ENCODE data around the gene ALLC. TPM values are rescaled to one million over a fixed set of nuclear protein-coding genes. Genes with fewer than 3 reads are reported as not detected.

The ALLC gene
- total and polyA plus RNA-seq, 9 of the 15 experiments (the other 6 are each of a cell fraction or from before 2014, with no cell fraction given) = not detected

DNA sequence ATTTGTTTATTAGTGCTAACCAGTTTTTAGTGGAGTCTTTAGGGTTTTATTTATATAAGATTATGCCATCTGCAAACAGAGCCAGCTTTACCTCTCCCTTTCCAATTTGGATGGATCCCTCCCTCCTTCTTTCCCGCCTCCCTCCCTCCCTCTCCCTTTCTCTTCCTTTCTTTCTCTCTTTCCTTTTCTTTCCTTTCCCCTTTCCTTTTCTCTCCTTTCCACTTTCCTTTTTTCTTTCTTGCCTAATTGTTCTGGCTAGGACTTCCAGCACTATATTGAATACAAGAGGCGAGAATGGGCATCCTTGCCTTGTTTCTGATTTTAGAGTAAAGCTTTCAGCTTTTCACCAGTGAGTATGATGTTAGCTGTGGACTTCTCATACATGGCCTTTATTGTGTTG, 39.0 kb upstream of the ALLC start:
- Histone ChIP-seq H3K27me3 (ENCODE audit: control insufficient read depth in 2 of 2, insufficient read depth in 2 of 2, low read length in 2 of 2) (no peaks in the 10 kb centered on the region), H2AFZ (ENCODE audit: low read depth, low read length) (no peak overlapping the region), H3K36me3 (ENCODE audit: control insufficient read depth, insufficient read depth, low read length) (no peaks in the 10 kb centered on the region), H3K9me1 (ENCODE audit: control insufficient read depth, insufficient read depth, low read length) (no peaks in the 10 kb centered on the region), H3K9me3 (replicated peaks; ENCODE audit: control insufficient read depth, insufficient read depth, low read depth, low read length) (no peaks in the 10 kb centered on the region; the same call in 1 of the 2 replicates), H4K20me1 (replicated peaks; ENCODE audit: control insufficient read depth, insufficient read depth, low read length) (no peaks in the 10 kb centered on the region), H3K27ac (ENCODE audit: extremely low read depth, low read depth, low read length) (no peak overlapping the region), H3K9ac (ENCODE audit: insufficient read depth in 1 of 2, low read depth in 2 of 2, low read length in 2 of 2) (no peak overlapping the region), H3K4me1 (replicated peaks in 1 of 2; ENCODE audit: control insufficient read depth in 2 of 2, insufficient read depth in 2 of 2, low read length in 2 of 2) (no peaks in the 10 kb centered on the region; a peak in 1 of 5 replicates), H3K79me2 (ENCODE audit: control insufficient read depth, insufficient read depth, low read length) (no peaks in the 10 kb centered on the region), H3K4me3 (no peak overlapping the region), H3K4me2 (ENCODE audit: insufficient read depth, low read length) (no peak overlapping the region)
- intact Hi-C loops (cut with micrococcal nuclease) = no loop called here
- ATAC-seq (no peak), DNase-seq (ENCODE audit: extremely low read depth in 1 of 4, low spot score in 3 of 4) (no peak), FAIRE-seq (no peak)
- TF ChIP-seq ZNF699 (CRISPR knock-in tag; IDR thresholded peaks at IDR 0.05; ENCODE audit: insufficient replicate concordance) (no peak), CREBBP (IDR thresholded peaks at IDR 0.05; ENCODE audit: low read depth, low read length) (no peak), ZNF696 (CRISPR knock-in tag; conservative IDR thresholded peaks at IDR 0.05) (no peak), ZNF232 (CRISPR knock-in tag; IDR thresholded peaks at IDR 0.05) (no peak), RBM15 (IDR thresholded peaks at IDR 0.05; ENCODE audit: insufficient read depth, low read length) (no peak), MXI1 (IDR thresholded peaks at IDR 0.05; ENCODE audit: low read depth, low read length) (no peak), TBL1XR1 (IDR thresholded peaks at IDR 0.05; ENCODE audit: low read length in 2 of 2) (no peak), ZNF583 (CRISPR knock-in tag; IDR thresholded peaks at IDR 0.05) (no peak), TAF1 (IDR thresholded peaks at IDR 0.05; ENCODE audit: control insufficient read depth, extremely low read depth, insufficient read depth, low read length, severe bottlenecking) (no peak), HDAC3 (IDR thresholded peaks at IDR 0.05; ENCODE audit: borderline replicate concordance, partially characterized antibody) (no peak), ARHGAP35 (IDR thresholded peaks at IDR 0.05; ENCODE audit: partially characterized antibody) (no peak), DDX20 (tag; IDR thresholded peaks at IDR 0.05; ENCODE audit: low read depth) (no peak), ELF1 (tag; IDR thresholded peaks at IDR 0.05) (no peak), SAFB2 (IDR thresholded peaks at IDR 0.05; ENCODE audit: borderline replicate concordance, low read depth, low read length, severe bottlenecking) (no peak), ETS2 (tag; IDR thresholded peaks at IDR 0.05; ENCODE audit: borderline replicate concordance, poor library complexity, severe bottlenecking) (no peak)
- TF ChIP-seq, protein P1, sequence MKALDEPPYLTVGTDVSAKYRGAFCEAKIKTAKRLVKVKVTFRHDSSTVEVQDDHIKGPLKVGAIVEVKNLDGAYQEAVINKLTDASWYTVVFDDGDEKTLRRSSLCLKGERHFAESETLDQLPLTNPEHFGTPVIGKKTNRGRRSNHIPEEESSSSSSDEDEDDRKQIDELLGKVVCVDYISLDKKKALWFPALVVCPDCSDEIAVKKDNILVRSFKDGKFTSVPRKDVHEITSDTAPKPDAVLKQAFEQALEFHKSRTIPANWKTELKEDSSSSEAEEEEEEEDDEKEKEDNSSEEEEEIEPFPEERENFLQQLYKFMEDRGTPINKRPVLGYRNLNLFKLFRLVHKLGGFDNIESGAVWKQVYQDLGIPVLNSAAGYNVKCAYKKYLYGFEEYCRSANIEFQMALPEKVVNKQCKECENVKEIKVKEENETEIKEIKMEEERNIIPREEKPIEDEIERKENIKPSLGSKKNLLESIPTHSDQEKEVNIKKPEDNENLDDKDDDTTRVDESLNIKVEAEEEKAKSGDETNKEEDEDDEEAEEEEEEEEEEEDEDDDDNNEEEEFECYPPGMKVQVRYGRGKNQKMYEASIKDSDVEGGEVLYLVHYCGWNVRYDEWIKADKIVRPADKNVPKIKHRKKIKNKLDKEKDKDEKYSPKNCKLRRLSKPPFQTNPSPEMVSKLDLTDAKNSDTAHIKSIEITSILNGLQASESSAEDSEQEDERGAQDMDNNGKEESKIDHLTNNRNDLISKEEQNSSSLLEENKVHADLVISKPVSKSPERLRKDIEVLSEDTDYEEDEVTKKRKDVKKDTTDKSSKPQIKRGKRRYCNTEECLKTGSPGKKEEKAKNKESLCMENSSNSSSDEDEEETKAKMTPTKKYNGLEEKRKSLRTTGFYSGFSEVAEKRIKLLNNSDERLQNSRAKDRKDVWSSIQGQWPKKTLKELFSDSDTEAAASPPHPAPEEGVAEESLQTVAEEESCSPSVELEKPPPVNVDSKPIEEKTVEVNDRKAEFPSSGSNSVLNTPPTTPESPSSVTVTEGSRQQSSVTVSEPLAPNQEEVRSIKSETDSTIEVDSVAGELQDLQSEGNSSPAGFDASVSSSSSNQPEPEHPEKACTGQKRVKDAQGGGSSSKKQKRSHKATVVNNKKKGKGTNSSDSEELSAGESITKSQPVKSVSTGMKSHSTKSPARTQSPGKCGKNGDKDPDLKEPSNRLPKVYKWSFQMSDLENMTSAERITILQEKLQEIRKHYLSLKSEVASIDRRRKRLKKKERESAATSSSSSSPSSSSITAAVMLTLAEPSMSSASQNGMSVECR (CRISPR knock-in tag; IDR thresholded peaks at IDR 0.05) = no peak
- ChIA-PET POLR2A (no interaction called here), CTCF (ENCODE audit: low intra/inter-chr PET ratio) (no interaction called here)
- BruUV-seq (replicated peaks) = no TSS peak
- WGBS (ENCODE audit: insufficient coverage, low coverage, missing lambda C conversion rate) = 10% methylated on average over 1 of the region's 2 CpGs
- in situ Hi-C loops (cut with MboI) = no loop called here

Data from K562 (cell line).